OCI-LY7 (cell line): Measurements from ENCODE around the gene C1orf159.

Source experiments
- EZH2phosphoT487 ChIP-seq: fragments of 200-600 bp; sonication (generic); IDR thresholded peaks from 2 replicates; pipeline ENCODE4 v1.6.1; 2018; ENCODE audit warnings: low read depth, borderline replicate concordance, mild to moderate bottlenecking, mixed run types, antibody characterized with exemption, low read length, moderate library complexity, mixed read lengths
- TF ChIP-seq, protein P1 (sequence below): fragments of 200-600 bp; sonication (generic); conservative IDR thresholded peaks from 2 replicates; pipeline ENCODE4 v1.5.1; 2014; ENCODE audit warnings: mild to moderate bottlenecking, antibody characterized with exemption, low read length, moderate library complexity, mixed read lengths

GRCh38 chr1:1129381-1129821 is 13.5 kb upstream of the C1orf159 start:
- TF ChIP-seq EZH2phosphoT487: no peak
- TF ChIP-seq, protein P1, sequence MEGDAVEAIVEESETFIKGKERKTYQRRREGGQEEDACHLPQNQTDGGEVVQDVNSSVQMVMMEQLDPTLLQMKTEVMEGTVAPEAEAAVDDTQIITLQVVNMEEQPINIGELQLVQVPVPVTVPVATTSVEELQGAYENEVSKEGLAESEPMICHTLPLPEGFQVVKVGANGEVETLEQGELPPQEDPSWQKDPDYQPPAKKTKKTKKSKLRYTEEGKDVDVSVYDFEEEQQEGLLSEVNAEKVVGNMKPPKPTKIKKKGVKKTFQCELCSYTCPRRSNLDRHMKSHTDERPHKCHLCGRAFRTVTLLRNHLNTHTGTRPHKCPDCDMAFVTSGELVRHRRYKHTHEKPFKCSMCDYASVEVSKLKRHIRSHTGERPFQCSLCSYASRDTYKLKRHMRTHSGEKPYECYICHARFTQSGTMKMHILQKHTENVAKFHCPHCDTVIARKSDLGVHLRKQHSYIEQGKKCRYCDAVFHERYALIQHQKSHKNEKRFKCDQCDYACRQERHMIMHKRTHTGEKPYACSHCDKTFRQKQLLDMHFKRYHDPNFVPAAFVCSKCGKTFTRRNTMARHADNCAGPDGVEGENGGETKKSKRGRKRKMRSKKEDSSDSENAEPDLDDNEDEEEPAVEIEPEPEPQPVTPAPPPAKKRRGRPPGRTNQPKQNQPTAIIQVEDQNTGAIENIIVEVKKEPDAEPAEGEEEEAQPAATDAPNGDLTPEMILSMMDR: no peak
